ENCODE data around the gene SMAD4. TPM values are rescaled to one million over a fixed set of nuclear protein-coding genes. Genes with fewer than 3 reads are reported as not detected.

SMAD4 gene
- polyA plus RNA-seq, 3 donors, result 21.0 to 34.0 (median 29.1) TPM

GRCh38 chr18:50982086-50982801 lies 47.8 kb upstream of the SMAD4 start:
- Mint-ChIP-seq H3K27me3 (ENCODE audit: low read depth in 3 of 3) (peaks cover 0 to 1% (median 0%) of the 10 kb centered on the region in 3 donors), H3K4me1 (peaks cover 3% of the 10 kb centered on the region), H3K36me3 (peaks cover 47 to 67% of the 10 kb centered on the region in 2 donors), H3K27ac (peak overlapping the region in 3 of 7 donors; percentile 6 to 61 (median 38)), H3K9me3 (peaks cover 2 to 11% (median 8%) of the 10 kb centered on the region in 7 donors), H3K4me3 (no peak overlapping the region)
- no peak overlapping the region for H3K4me3 ChIP-seq (replicated peaks in 1 of 3; ENCODE audit: low read depth in 2 of 3, low read length in 3 of 3)
- peaks cover 3% of the 10 kb centered on the region in 2 donors for H3K9me3 ChIP-seq (replicated peaks in 1 of 2; ENCODE audit: control insufficient read depth in 1 of 2, insufficient read depth in 1 of 2, low read length in 2 of 2)
- no peak for DNase-seq
- no peaks in the 10 kb centered on the region for H3K4me1 ChIP-seq (ENCODE audit: control insufficient read depth in 1 of 2, insufficient read depth in 2 of 2, low read length in 2 of 2)
- peaks cover 40 to 72% of the 10 kb centered on the region in 2 donors for H3K36me3 ChIP-seq (replicated peaks in 1 of 2; ENCODE audit: control insufficient read depth in 1 of 2, insufficient read depth in 2 of 2, low read length in 2 of 2)
- H3K4me2 ChIP-seq (replicated peaks; ENCODE audit: extremely low read depth, low read length, poor library complexity, severe bottlenecking), result no peak overlapping the region
- no peaks in the 10 kb centered on the region for H3K27me3 ChIP-seq (ENCODE audit: control insufficient read depth in 2 of 2, insufficient read depth in 2 of 2, low read length in 2 of 2)
- H3K79me2 ChIP-seq (ENCODE audit: insufficient read depth, low read length), result no peaks in the 10 kb centered on the region
- intact Hi-C loops (cut with micrococcal nuclease), result no loop called here
- WGBS (ENCODE audit: insufficient coverage), result 100% methylated on average over 6 of the region's 8 CpGs
- no peaks in the 10 kb centered on the region for H4K20me1 ChIP-seq (ENCODE audit: insufficient read depth, low read length)
- H2AFZ ChIP-seq (ENCODE audit: insufficient read depth, low read depth, low read length, poor library complexity, severe bottlenecking), result no peak overlapping the region
- H3K9ac ChIP-seq (ENCODE audit: insufficient read depth, low read length, poor library complexity, severe bottlenecking), result no peak overlapping the region
- no peak for TF ChIP-seq CTCF (IDR thresholded peaks at IDR 0.05)
- no peak overlapping the region for H3K27ac ChIP-seq (ENCODE audit: low read depth in 1 of 2, low read length in 2 of 2)

- Histone ChIP-seq H3K9me3 (replicated peaks in 1 of 2; ENCODE audit: control insufficient read depth in 1 of 2, insufficient read depth in 1 of 2, low read length in 2 of 2) (no peaks in the 10 kb centered on the region), H2AFZ (ENCODE audit: insufficient read depth, low read depth, low read length, poor library complexity, severe bottlenecking) (no peak overlapping the region), H3K79me2 (ENCODE audit: insufficient read depth, low read length) (no peaks in the 10 kb centered on the region), H3K27me3 (ENCODE audit: control insufficient read depth in 2 of 2, insufficient read depth in 2 of 2, low read length in 2 of 2) (no peaks in the 10 kb centered on the region), H3K36me3 (replicated peaks in 1 of 2; ENCODE audit: control insufficient read depth in 1 of 2, insufficient read depth in 2 of 2, low read length in 2 of 2) (peaks cover 34 to 72% of the 10 kb centered on the region in 2 donors), H3K4me3 (replicated peaks in 1 of 3; ENCODE audit: low read depth in 2 of 3, low read length in 3 of 3) (no peak overlapping the region), H3K27ac (ENCODE audit: low read depth in 1 of 2, low read length in 2 of 2) (no peak overlapping the region), H3K4me2 (replicated peaks; ENCODE audit: extremely low read depth, low read length, poor library complexity, severe bottlenecking) (no peak overlapping the region), H4K20me1 (ENCODE audit: insufficient read depth, low read length) (no peaks in the 10 kb centered on the region), H3K4me1 (ENCODE audit: control insufficient read depth in 1 of 2, insufficient read depth in 2 of 2, low read length in 2 of 2) (no peaks in the 10 kb centered on the region), H3K9ac (ENCODE audit: insufficient read depth, low read length, poor library complexity, severe bottlenecking) (no peak overlapping the region)
- H3K27me3 Mint-ChIP-seq (ENCODE audit: low read depth in 3 of 3), result peaks cover 0 to 1% (median 0%) of the 10 kb centered on the region in 3 donors
- H3K9me3 Mint-ChIP-seq, result peaks cover 0 to 7% (median 3%) of the 10 kb centered on the region in 7 donors
- 100% methylated on average over 2 of the region's 3 CpGs for WGBS (ENCODE audit: insufficient coverage)
- TF ChIP-seq CTCF (IDR thresholded peaks at IDR 0.05), result no peak
- intact Hi-C loops (cut with micrococcal nuclease), result no loop called here
- peak overlapping the region in 3 of 7 donors; percentile 6 to 38 (median 30) for H3K27ac Mint-ChIP-seq
- no peak overlapping the region for H3K4me3 Mint-ChIP-seq
- DNase-seq, result no peak
- peaks cover 3% of the 10 kb centered on the region for H3K4me1 Mint-ChIP-seq
- peaks cover 47 to 65% of the 10 kb centered on the region in 2 donors for H3K36me3 Mint-ChIP-seq
Measured at GRCh38 chr18:50982802-50983179, 47.2 kb upstream of the SMAD4 start.
